Activated naive CD8-positive, alpha-beta T cell treated with anti-CD3 and anti-CD28 coated beads, Interleukin-2, amount 50 U/mL, for 24 hours (primary cell): ENCODE results near the gene TNS3.
"Not testable (repeated sequence)": the region's sequence is repeated elsewhere in the genome, so short reads cannot be mapped to it uniquely, and the experiment has no call there.

ENCODE experiments used
- ATAC-seq: fragments of 150-1000 bp; cut with Tn5 transposase; one replicate; pipeline ENCODE4 v1.10.0; 2021
- DNase-seq: peaks from one replicate; pipeline ENCODE4 v3.0.0; 2021
- H3K27ac Mint-ChIP-seq: one replicate; pipeline ENCODE4 v1.8.0; 2021; ENCODE audit warnings: mild to moderate bottlenecking, mixed read lengths
- H3K27me3 Mint-ChIP-seq: one replicate; pipeline ENCODE4 v1.8.0; 2021; ENCODE audit warnings: mixed read lengths
- H3K36me3 Mint-ChIP-seq: one replicate; pipeline ENCODE4 v1.8.0; 2021; ENCODE audit warnings: low read depth, mixed read lengths
- H3K4me1 Mint-ChIP-seq: one replicate; pipeline ENCODE4 v1.8.0; 2021; ENCODE audit warnings: mixed read lengths
- H3K4me3 Mint-ChIP-seq: one replicate; pipeline ENCODE4 v1.8.0; 2021; ENCODE audit warnings: mild to moderate bottlenecking, moderate library complexity, mixed read lengths
- H3K9me3 Mint-ChIP-seq: one replicate; pipeline ENCODE4 v1.8.0; 2021; ENCODE audit warnings: mixed read lengths

TNS3 gene

DNA sequence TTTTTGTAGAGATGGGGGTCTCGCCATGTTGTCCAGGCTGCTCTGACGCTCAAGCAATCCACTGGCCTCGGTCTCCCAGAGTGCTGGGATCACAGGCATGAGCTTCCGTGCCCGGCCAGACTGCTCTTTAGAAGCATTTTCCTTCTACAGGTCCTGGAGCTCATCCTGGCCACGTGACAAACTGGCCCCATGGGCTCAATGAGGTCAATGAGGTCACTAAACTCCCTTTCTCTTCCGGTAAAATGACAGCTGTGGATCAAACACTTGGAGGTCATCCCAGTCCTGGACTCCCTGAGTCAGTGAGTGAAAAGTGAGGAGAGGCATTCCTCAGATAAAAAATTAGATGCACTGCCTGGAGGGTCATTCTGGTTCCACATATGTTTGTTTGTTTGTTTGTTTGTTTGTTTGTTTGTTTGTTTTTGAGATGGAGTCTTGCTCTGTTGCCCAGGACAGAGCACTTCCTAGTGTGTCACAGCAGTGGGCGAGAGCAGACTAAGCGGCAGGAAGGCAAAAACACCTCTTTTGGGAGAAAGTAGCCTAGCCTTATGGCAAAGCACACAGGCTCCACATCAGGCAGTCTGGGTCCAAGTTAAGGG lies 134.9 kb downstream of the TNS3 start:
- H3K36me3 Mint-ChIP-seq, result no peaks in the 10 kb centered on the region
- ATAC-seq (no peak), DNase-seq (no peak)
- no peak overlapping the region for H3K27ac Mint-ChIP-seq
- H3K9me3 Mint-ChIP-seq, result no peaks in the 10 kb centered on the region
- H3K27me3 Mint-ChIP-seq, result no peaks in the 10 kb centered on the region
- no peak overlapping the region for H3K4me3 Mint-ChIP-seq
- H3K4me1 Mint-ChIP-seq, result no peaks in the 10 kb centered on the region

DNA sequence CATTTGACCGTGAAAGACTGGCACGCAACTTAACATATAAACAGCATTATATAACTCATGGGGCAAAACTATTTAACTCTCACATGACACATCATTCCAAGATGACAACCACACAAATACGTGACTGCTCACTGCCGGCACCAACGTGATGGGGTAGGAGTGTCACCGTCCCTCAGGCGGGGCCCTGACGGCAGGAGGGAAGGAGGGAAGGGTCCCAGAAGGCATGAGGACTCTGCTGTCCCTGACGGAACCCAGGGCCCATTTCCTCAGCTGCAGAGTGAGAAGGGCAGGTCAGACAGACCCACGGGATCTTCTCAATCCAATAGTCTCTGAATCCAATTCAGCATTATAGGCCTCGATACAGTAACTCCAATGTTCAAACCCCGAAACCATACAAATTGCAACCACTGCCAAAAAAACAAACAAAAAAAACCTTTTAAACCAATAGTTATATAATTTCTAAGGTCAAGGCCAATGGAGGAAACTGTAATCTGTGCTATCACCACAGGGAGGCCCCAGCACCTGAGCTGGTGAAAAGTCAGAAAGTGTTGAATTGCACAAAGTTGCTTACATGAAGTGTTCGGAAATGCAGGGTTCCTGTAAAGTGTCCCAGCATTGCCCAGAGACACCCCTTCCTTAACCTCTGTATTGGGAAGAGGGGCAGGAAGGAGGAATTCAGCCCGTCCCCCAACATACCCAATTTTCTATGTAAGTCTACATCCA lies 137.4 kb downstream of the TNS3 start:
- DNase-seq, result no peak
- no peaks in the 10 kb centered on the region for H3K36me3 Mint-ChIP-seq
- no peaks in the 10 kb centered on the region for H3K9me3 Mint-ChIP-seq
- no peaks in the 10 kb centered on the region for H3K4me1 Mint-ChIP-seq
- no peaks in the 10 kb centered on the region for H3K27me3 Mint-ChIP-seq
- H3K4me3 Mint-ChIP-seq, result no peak overlapping the region
- H3K27ac Mint-ChIP-seq, result no peak overlapping the region
- ATAC-seq, result no peak

DNA sequence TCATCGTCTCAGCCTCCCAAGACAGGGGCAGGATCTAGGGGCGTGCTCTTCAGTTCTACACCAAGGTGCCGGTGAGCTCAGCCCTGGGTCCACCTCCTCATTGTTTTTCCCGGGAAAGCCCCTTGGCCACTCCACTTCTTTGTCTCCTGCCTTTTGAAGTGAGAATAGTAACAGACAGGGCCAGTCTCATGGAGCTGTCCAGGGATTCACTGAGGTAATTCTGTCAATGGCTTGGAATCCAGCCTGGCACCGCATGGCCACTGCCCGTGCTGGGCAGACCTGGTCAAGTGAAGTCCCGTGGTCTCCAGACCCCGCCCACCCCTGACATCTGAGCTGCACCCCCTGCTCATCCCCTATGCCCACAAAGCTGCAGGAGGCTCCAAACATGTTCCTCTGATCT lies 138.9 kb downstream of the TNS3 start:
- Mint-ChIP-seq H3K4me1 (no peaks in the 10 kb centered on the region), H3K36me3 (no peaks in the 10 kb centered on the region), H3K9me3 (no peaks in the 10 kb centered on the region), H3K4me3 (no peak overlapping the region), H3K27me3 (no peaks in the 10 kb centered on the region), H3K27ac (no peak overlapping the region)
- ATAC-seq, result no peak
- DNase-seq, result no peak

DNA sequence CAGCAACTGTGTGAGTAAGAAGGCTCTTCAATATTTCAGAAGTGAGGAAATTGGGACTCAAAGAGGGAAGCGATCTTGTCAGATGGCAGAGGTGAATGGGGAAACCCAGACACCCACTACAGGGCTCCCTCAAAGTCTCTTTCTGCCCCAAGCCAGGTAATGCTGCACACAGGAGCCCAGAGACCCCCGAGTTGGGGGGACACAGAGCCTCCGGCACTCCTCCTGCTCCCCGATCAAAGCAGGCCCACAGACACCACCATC lies 139.4 kb downstream of the TNS3 start:
- Mint-ChIP-seq H3K27me3 (no peaks in the 10 kb centered on the region), H3K27ac (no peak overlapping the region), H3K4me3 (no peak overlapping the region), H3K4me1 (no peaks in the 10 kb centered on the region), H3K36me3 (no peaks in the 10 kb centered on the region), H3K9me3 (no peaks in the 10 kb centered on the region)
- no peak for ATAC-seq
- DNase-seq, result no peak

DNA sequence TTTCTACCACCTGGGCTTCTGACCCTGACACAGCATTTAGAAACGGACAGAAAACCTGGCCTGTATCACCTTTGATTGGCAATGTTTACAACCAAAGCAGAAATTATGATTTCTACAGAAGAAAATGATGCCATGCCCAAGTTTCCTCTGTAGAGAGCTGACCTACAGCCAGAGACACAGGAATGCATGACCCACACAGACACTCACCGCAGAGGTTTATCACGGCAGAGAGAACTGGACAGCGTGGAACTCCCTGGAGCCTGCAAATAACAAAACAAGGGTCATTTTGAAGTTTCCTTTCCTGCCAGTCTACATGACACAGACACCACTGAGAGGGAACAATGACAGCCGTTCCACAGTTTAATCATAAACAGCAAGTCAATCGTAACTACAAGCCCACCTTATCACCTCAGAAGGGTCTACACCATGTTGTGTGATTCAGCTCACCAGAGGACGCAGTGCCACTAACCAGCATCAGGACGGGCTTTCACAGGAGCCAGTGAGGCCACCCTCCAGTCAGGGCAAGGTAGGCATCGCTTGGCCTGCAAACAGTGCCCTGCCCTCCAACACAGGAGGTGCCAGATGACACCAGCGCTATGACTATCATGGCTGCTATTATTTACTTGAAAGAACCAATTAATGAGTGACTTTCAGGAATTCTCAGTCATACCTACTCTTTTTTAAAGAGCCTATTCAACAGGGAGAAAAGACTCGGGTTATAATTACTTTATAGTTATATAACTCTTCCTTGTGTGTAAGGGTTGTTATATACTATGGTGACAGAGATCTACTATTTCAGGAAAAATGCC lies 139.9 kb downstream of the TNS3 start:
- no peak overlapping the region for H3K27ac Mint-ChIP-seq
- no peaks in the 10 kb centered on the region for H3K36me3 Mint-ChIP-seq

DNA sequence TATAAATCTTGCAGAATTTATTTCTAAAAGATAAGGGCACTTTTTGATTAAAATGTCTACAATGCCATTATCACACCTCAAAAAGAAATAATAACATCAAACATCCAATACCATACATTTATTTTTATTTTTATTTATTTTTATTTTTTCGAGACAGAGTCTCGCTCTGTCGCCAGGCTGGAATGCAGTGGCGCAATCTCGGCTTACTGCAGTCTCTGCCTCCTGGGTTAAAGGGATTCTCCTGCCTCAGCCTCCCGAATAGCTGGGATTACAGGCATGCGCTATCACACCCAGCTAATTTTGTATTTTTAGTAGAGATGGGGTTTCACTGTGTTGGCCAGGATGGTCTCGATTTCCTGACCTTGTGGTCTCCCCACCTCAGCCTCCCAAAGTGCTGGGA lies 140.9 kb downstream of the TNS3 start:
- not testable (repeated sequence) for H3K27me3 Mint-ChIP-seq, H3K27ac Mint-ChIP-seq, H3K4me1 Mint-ChIP-seq, DNase-seq, H3K36me3 Mint-ChIP-seq, ATAC-seq, H3K4me3 Mint-ChIP-seq, H3K9me3 Mint-ChIP-seq

More for the DNA sequence above, 139.9 kb downstream of the TNS3 start:
- Mint-ChIP-seq H3K27me3 (no peaks in the 10 kb centered on the region), H3K4me3 (no peak overlapping the region), H3K4me1 (no peaks in the 10 kb centered on the region), H3K9me3 (no peaks in the 10 kb centered on the region)
- ATAC-seq (no peak), DNase-seq (no peak)

DNA sequence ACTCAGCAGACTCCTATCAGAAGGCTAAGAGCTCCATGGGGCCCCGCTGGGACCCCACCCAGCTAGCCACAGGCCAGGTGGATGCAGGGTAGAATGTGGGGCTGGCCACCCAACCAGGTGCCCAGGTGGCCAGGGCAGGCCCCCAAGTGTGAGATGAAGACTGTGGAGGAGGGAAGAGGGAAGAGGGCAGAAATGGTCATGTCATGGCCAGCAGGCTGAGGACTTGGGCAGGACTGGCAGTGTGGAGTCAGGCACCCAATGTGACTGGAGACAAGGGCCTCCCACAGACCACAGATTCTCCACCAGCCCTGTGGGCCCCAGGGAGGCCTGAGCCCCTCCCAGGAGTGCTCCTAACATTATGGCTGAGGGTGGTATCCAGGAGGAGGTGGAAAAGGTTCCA lies 141.6 kb downstream of the TNS3 start:
- Mint-ChIP-seq H3K36me3 (no peaks in the 10 kb centered on the region), H3K4me3 (no peak overlapping the region), H3K9me3 (no peaks in the 10 kb centered on the region), H3K4me1 (no peaks in the 10 kb centered on the region), H3K27ac (no peak overlapping the region), H3K27me3 (no peaks in the 10 kb centered on the region)
- DNase-seq (no peak), ATAC-seq (no peak)

DNA sequence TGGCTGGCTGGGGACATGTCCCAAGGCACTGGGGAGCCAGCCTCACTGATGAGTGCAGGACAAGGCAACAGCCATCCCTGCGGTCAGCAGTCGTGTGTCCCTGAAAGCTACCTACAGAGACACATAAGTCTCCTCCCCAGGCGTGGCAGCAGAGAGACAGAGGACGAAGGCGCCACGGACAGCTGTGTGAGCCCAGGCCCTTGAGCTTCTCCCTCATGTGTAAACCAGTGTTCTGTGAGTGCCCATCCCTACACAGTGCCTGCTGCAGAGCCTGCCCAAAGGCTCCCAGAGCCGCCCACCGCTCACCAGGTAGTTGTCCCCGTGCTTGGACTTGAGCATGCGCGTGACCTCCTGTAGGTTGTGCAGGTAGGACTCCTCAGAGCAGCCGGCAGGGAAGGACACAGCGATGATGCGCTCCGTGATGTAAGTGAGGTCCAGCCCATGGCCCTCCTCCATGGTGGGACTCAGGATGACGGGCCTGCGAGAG lies 142.7 kb downstream of the TNS3 start:
- DNase-seq (no peak), ATAC-seq (peak; percentile 36)
- Mint-ChIP-seq H3K4me1 (no peaks in the 10 kb centered on the region), H3K4me3 (no peak overlapping the region), H3K36me3 (no peaks in the 10 kb centered on the region), H3K27me3 (no peaks in the 10 kb centered on the region), H3K9me3 (no peaks in the 10 kb centered on the region), H3K27ac (no peak overlapping the region)

DNA sequence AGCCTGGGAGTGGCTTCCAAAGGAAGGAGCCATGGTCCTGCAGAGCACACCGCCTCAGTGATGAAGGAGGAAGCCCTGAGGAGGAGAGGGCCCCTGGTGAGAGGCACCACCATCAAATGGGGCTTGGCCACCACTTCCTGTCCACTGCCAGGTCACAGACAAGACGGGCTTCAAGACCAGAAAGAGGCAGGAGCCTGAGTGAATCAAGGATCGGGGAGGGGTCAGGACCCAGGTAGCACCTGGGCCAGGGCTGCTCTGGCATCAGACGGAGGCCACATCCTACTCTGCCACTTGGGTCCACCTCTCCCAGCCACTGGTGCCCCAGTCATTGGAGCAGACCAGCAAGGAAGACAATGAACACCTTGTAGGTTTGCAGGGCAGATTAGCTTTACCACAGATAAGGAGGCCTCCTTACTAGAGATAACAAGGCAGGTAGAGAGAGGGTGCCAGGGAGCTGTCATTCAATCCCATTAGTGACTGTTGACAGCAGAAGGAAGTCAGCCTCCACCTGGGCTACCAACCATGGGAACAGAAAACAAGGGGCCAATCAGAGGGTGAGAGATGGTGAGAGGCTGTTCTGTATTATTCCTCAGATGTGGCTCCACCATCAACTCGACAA lies 143.4 kb downstream of the TNS3 start:
- H3K27me3 Mint-ChIP-seq, result no peaks in the 10 kb centered on the region
- no peaks in the 10 kb centered on the region for H3K4me1 Mint-ChIP-seq
- H3K36me3 Mint-ChIP-seq, result no peaks in the 10 kb centered on the region
- DNase-seq (no peak), ATAC-seq (no peak)
- H3K27ac Mint-ChIP-seq, result no peak overlapping the region
- H3K9me3 Mint-ChIP-seq, result no peaks in the 10 kb centered on the region
- no peak overlapping the region for H3K4me3 Mint-ChIP-seq

DNA sequence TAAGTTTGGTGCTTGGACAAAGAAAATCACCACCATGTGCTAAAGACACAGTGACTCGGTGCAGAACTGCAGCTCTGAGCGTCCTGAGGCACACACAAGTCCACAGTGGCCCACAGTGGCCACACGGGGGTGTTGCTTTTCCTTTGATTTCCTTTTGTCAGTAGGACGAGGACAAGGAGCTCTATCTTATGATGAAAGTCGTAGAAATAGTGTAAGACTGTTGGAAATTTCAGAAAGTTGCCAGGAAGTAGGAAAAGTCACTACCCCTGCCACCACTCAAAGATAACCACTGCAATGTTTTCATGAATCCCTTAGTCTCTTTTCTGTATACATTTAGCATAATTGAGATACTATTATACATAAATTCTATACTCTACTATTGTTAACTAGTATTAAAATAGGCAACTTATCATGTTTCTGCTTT lies 146.0 kb downstream of the TNS3 start:
- Mint-ChIP-seq H3K4me3 (no peak overlapping the region), H3K4me1 (no peaks in the 10 kb centered on the region), H3K27ac (no peak overlapping the region), H3K9me3 (no peaks in the 10 kb centered on the region), H3K27me3 (no peaks in the 10 kb centered on the region), H3K36me3 (no peaks in the 10 kb centered on the region)
- DNase-seq, result no peak
- ATAC-seq, result no peak

DNA sequence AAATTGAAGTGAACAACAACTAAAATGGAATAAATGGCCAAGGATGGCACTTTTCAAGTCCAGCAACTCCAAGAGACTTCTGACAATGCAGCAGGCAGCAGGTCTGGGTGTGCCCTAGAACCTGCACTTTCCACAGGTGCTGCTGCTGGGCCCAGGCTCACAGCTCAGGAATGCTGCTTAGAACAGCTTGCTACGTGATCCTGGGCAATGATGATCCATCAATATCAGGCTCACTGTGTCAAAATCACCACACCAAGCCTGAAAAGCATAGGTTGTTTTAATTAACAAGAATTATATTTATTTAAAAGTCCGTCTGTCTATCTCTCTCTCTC lies 148.4 kb downstream of the TNS3 start:
- ATAC-seq, result no peak
- no peaks in the 10 kb centered on the region for H3K4me1 Mint-ChIP-seq
- no peak overlapping the region for H3K4me3 Mint-ChIP-seq
- DNase-seq, result no peak
- no peaks in the 10 kb centered on the region for H3K36me3 Mint-ChIP-seq
- no peaks in the 10 kb centered on the region for H3K27me3 Mint-ChIP-seq
- H3K9me3 Mint-ChIP-seq, result no peaks in the 10 kb centered on the region
- no peak overlapping the region for H3K27ac Mint-ChIP-seq

DNA sequence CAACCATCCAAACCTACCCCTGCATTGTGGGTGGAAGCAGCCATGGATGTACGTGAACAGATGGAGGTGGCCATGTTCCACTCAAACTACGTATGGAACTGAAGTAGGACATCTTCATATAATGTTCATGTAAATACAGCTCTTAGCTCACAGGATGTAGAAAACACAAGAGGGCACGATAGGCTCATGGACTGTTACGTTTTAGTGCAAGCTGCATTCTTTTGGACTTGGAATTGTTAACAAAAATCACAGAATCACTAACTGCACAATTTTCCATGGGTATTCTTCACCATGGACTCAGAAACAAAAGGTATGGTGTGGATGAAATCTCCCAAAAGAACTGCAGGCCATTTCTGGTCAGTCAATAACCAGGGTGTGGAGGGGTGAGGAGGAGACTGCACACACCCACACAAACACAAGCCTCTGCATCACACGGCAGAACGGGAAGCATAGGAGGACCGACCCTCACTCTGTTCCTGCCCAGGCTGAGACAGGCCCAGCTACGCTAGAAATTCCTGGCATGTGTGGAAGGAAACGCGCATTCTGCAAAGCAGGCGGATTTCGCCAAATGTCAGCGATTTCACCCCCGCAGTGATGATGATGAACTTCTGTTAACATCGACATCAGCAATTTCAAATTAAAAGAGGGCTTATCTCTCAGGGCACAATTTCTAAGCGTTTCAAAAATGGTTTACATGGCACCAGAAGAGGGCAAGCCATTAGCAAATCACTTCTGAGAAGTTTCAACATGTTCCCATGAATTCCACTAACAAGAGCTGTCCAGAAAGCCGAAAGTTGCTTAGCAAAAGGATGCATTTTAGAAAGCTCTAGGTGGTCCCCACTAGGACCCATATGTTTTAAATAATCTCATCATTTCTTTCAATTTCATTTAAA lies 149.0 kb downstream of the TNS3 start:
- Mint-ChIP-seq H3K9me3 (no peaks in the 10 kb centered on the region), H3K4me1 (no peaks in the 10 kb centered on the region), H3K27ac (no peak overlapping the region), H3K4me3 (no peak overlapping the region), H3K36me3 (no peaks in the 10 kb centered on the region), H3K27me3 (no peaks in the 10 kb centered on the region)
- DNase-seq (no peak), ATAC-seq (no peak)

DNA sequence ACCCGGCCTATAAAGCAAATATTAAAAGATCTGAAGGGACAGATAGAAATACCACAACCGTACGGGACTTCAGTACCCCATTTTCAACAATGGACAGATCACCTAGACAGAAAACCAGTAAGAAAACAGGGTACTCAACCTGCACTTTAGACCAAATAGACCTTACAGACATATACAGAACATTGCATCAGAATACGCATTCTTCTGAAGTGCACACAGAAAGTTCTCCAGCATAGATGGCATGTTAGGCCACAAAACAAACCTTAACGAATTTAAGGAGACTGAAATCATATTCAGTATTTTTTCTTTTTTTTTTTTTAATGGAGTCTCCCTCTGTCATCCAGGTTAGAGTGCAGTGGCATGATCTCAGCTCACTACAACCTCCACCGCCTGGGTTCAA lies 151.5 kb downstream of the TNS3 start:
- H3K9me3 Mint-ChIP-seq, result no peaks in the 10 kb centered on the region
- ATAC-seq, result no peak
- no peak overlapping the region for H3K27ac Mint-ChIP-seq
- H3K36me3 Mint-ChIP-seq, result no peaks in the 10 kb centered on the region
- no peak for DNase-seq
- H3K4me3 Mint-ChIP-seq, result no peak overlapping the region
- no peaks in the 10 kb centered on the region for H3K4me1 Mint-ChIP-seq
- H3K27me3 Mint-ChIP-seq, result no peaks in the 10 kb centered on the region

DNA sequence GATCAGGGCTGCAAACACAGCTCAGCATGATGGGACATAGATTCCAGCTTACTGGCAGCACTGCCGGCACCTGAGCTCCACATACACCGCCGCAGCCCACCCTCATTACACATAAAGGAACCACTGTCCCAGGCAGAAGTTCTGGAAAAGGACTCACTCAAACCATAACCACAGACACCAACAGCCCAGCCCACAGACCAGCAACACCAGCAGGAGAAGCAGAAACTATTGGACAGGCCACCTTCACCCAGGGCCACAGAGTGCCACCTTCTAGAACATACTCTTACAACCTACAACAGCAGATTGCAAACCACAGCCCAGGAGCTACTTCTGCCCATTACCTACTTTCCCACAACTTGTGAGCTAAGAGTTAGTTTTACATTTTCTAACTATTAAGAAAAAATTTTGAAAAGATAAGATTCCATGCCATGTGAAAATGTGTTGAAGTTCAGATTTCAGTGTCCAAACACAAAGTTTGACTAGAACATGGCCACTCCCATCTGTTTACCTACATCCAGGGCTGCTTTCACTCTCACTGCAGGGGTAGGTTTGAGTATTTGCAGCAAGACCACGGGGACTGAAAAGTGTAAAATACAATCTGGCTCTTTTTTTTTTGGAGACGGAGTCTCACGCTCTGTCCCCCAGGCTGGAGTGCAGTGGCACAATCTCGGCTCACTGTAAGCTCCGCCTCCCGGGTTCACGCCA lies 153.0 kb downstream of the TNS3 start:
- Mint-ChIP-seq H3K27me3 (peaks cover 2% of the 10 kb centered on the region), H3K36me3 (no peaks in the 10 kb centered on the region), H3K27ac (no peak overlapping the region), H3K9me3 (no peaks in the 10 kb centered on the region), H3K4me3 (no peak overlapping the region), H3K4me1 (no peaks in the 10 kb centered on the region)
- ATAC-seq (no peak), DNase-seq (no peak)
